Thyroid gland (tissue), 4 donors: Measurements from ENCODE around the gene MAP2K1.

Experiments used
- POLR2A ChIP-seq, 2 donors: fragments of 450-650 bp; IDR thresholded peaks; one replicate each; pipeline ENCODE4 v1.6.1; 2017; ENCODE audit warnings: antibody characterized with exemption in 2 of 2, mild to moderate bottlenecking in 2 of 2, moderate library complexity in 1 of 2
- TF ChIP-seq, protein P1 (sequence below), 6 experiments: fragments of 200-600 bp in 3 of 6; fragments of 450-650 bp in 3 of 6; sonication (generic) in 3 of 6; IDR thresholded peaks; one replicate each; pipeline ENCODE4 v1.5.1; 2016 to 2019; ENCODE audit warnings: antibody characterized with exemption in 6 of 6, mild to moderate bottlenecking in 2 of 6, inconsistent platforms in 1 of 6, moderate library complexity in 1 of 6

DNA sequence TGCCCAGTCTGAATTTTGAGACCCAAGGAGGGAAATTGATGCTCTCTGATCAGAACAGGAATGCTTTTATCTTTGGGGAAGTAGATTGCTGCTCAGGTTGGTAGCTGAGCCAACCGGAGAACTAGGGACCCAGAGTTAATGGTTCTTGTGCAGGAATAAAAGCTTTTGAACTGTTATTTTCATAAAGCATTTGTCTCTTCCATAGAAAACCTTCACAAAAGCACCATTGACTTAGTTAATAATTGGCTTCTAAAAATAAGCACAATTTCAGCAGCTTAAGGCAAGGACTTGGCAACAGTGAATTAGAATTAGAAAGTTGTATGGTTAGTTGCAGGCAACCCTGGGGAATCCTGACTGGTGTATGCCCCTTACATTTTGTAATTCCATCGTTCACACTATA lies 53.8 kb downstream of the MAP2K1 start:
- TF ChIP-seq, protein P1, sequence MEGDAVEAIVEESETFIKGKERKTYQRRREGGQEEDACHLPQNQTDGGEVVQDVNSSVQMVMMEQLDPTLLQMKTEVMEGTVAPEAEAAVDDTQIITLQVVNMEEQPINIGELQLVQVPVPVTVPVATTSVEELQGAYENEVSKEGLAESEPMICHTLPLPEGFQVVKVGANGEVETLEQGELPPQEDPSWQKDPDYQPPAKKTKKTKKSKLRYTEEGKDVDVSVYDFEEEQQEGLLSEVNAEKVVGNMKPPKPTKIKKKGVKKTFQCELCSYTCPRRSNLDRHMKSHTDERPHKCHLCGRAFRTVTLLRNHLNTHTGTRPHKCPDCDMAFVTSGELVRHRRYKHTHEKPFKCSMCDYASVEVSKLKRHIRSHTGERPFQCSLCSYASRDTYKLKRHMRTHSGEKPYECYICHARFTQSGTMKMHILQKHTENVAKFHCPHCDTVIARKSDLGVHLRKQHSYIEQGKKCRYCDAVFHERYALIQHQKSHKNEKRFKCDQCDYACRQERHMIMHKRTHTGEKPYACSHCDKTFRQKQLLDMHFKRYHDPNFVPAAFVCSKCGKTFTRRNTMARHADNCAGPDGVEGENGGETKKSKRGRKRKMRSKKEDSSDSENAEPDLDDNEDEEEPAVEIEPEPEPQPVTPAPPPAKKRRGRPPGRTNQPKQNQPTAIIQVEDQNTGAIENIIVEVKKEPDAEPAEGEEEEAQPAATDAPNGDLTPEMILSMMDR (IDR thresholded peaks at IDR 0.05): no peak
- TF ChIP-seq POLR2A (IDR thresholded peaks at IDR 0.05): no peak
